HG03469 (cell line): ENCODE data around the gene ENPP6.

Source experiments
- ATAC-seq: cut with Tn5 transposase; IDR thresholded peaks from one replicate; pipeline ENCODE4 v1.9.1; 2021; ENCODE audit warnings: mild to moderate bottlenecking, moderate library complexity, moderate number of reproducible peaks; ENCODE audit not compliant: unreplicated experiment

The ENPP6 gene

GRCh38 chr4:184217634-184218033 lies at the start of gene ENPP6:
Gene ENPP6, minus strand, starts transcription at chr4:184217873. Its CDS starts 54 bp downstream, at chr4:184217819.
- no peak for ATAC-seq

- no peak for ATAC-seq
These were observed 49.5 kb upstream of the ENPP6 start for GRCh38 chr4:184267206-184267608.

GRCh38 chr4:184265546-184266351 lies 48.1 kb upstream of the ENPP6 start:
- no peak for ATAC-seq

- ATAC-seq = no peak
These were observed 46.4 kb upstream of the ENPP6 start for GRCh38 chr4:184263910-184264732.

GRCh38 chr4:184263461-184263860 lies 45.8 kb upstream of the ENPP6 start:
- ATAC-seq = no peak

GRCh38 chr4:184262901-184263300 lies 45.2 kb upstream of the ENPP6 start:
- ATAC-seq = no peak

- ATAC-seq = no peak
These were observed 43.6 kb upstream of the ENPP6 start for GRCh38 chr4:184261246-184261645.

- no peak for ATAC-seq
These were observed 42.2 kb upstream of the ENPP6 start for GRCh38 chr4:184259866-184260265.

- no peak for ATAC-seq
These were observed 41.4 kb upstream of the ENPP6 start for GRCh38 chr4:184259081-184259480.

GRCh38 chr4:184255871-184256642 lies 38.4 kb upstream of the ENPP6 start:
- no peak for ATAC-seq

- no peak for ATAC-seq
These were observed 37.7 kb upstream of the ENPP6 start for GRCh38 chr4:184255361-184255760.

- ATAC-seq = no peak
These were observed 35.4 kb upstream of the ENPP6 start for GRCh38 chr4:184253072-184253420.

GRCh38 chr4:184252136-184253071 lies 34.7 kb upstream of the ENPP6 start:
- ATAC-seq = no peak

- no peak for ATAC-seq
These were observed 34.0 kb upstream of the ENPP6 start for GRCh38 chr4:184251670-184251980.

GRCh38 chr4:184250795-184251669 lies 33.4 kb upstream of the ENPP6 start:
- no peak for ATAC-seq

- no peak for ATAC-seq
These were observed 30.5 kb upstream of the ENPP6 start for GRCh38 chr4:184248216-184248615.

- no peak for ATAC-seq
These were observed 29.7 kb upstream of the ENPP6 start for GRCh38 chr4:184247421-184247820.

GRCh38 chr4:184246426-184246825 lies 28.8 kb upstream of the ENPP6 start:
- ATAC-seq = no peak

GRCh38 chr4:184238072-184238745 lies 20.5 kb upstream of the ENPP6 start:
- ATAC-seq = no peak
